Fibroblast of the aortic adventitia (primary cell): Measurements from ENCODE around the gene MRGPRX4. TPM values are rescaled to one million over a fixed set of nuclear protein-coding genes. Genes with fewer than 3 reads are reported as not detected.

ENCODE experiments used
- DNase-seq: peaks from one replicate; pipeline ENCODE4 v3.0.0-alpha.2; 2010; ENCODE audit warnings: low read depth
- H3K4me3 ChIP-seq: 2 replicates; pipeline ENCODE4 v1.5.1; 2011; ENCODE audit warnings: low read depth, mild to moderate bottlenecking, control low read depth, low read length, moderate library complexity
- CTCF ChIP-seq: IDR thresholded peaks from 2 replicates; pipeline ENCODE4 v1.5.1; 2011; ENCODE audit warnings: mild to moderate bottlenecking, low read length, control low read depth, inconsistent platforms; ENCODE audit not compliant: insufficient read depth
- total RNA-seq: library from RNA; depleted of rRNA; stranded (reverse); fragments of >200 nt; gene quantifications from 2 replicates; pipeline ENCODE4 v1.2.3, GENCODE V29; 2012; ENCODE audit warnings: low replicate concordance

The MRGPRX4 gene
- total RNA-seq, 1 donor, result not detected

- no peak for DNase-seq
- no peak overlapping the region for H3K4me3 ChIP-seq
- no peak for TF ChIP-seq CTCF
Observed at GRCh38 chr11:18204771-18205170, 32.1 kb downstream of the MRGPRX4 start.

GRCh38 chr11:18209058-18209457 is 36.4 kb downstream of the MRGPRX4 start:
- no peak overlapping the region for H3K4me3 ChIP-seq
- DNase-seq, result no peak
- TF ChIP-seq CTCF, result no peak

- H3K4me3 ChIP-seq, result no peak overlapping the region
- no peak for TF ChIP-seq CTCF
- DNase-seq, result no peak
Observed at GRCh38 chr11:18221274-18221876, 48.7 kb downstream of the MRGPRX4 start.

GRCh38 chr11:18222814-18223421 is 50.3 kb downstream of the MRGPRX4 start:
- TF ChIP-seq CTCF, result no peak
- H3K4me3 ChIP-seq, result no peak overlapping the region
- no peak for DNase-seq

Other genes with a start within 250 kb of the MRGPRX4 start
- 16.9 and 20.7 TPM in 2 replicates for gene SERGEF, start 159.8 kb upstream of the MRGPRX4 start, total RNA-seq
- 0.18 and 1.2 TPM in 2 replicates for gene TPH1, start 126.6 kb upstream of the MRGPRX4 start, total RNA-seq
- 15.1 and 48.5 TPM in 2 replicates for gene SAAL1, start 66.8 kb upstream of the MRGPRX4 start, total RNA-seq
- gene MRGPRX3, start 40.3 kb upstream of the MRGPRX4 start, total RNA-seq, result not detected in 2 replicates
- 0.27 TPM in 1 of 2 replicates, not detected in the other for gene SAA4, start 64.0 kb downstream of the MRGPRX4 start, total RNA-seq
- gene SAA2, start 75.8 kb downstream of the MRGPRX4 start, total RNA-seq, result not detected in 2 replicates
- gene SAA1, start 93.4 kb downstream of the MRGPRX4 start, total RNA-seq, result not detected in 2 replicates
- 32.3 and 43.3 TPM in 2 replicates for gene HPS5, start 149.3 kb downstream of the MRGPRX4 start, total RNA-seq
- 71.5 and 95.4 TPM in 2 replicates for gene GTF2H1, start 149.7 kb downstream of the MRGPRX4 start, total RNA-seq
- 404 and 1,021 TPM in 2 replicates for gene LDHA, start 221.7 kb downstream of the MRGPRX4 start, total RNA-seq
- 0.33 TPM in 1 of 2 replicates, not detected in the other for gene LDHC, start 239.5 kb downstream of the MRGPRX4 start, total RNA-seq